Measurements from ENCODE around the gene ULBP2.

The ULBP2 gene, protein sequence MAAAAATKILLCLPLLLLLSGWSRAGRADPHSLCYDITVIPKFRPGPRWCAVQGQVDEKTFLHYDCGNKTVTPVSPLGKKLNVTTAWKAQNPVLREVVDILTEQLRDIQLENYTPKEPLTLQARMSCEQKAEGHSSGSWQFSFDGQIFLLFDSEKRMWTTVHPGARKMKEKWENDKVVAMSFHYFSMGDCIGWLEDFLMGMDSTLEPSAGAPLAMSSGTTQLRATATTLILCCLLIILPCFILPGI

DNA sequence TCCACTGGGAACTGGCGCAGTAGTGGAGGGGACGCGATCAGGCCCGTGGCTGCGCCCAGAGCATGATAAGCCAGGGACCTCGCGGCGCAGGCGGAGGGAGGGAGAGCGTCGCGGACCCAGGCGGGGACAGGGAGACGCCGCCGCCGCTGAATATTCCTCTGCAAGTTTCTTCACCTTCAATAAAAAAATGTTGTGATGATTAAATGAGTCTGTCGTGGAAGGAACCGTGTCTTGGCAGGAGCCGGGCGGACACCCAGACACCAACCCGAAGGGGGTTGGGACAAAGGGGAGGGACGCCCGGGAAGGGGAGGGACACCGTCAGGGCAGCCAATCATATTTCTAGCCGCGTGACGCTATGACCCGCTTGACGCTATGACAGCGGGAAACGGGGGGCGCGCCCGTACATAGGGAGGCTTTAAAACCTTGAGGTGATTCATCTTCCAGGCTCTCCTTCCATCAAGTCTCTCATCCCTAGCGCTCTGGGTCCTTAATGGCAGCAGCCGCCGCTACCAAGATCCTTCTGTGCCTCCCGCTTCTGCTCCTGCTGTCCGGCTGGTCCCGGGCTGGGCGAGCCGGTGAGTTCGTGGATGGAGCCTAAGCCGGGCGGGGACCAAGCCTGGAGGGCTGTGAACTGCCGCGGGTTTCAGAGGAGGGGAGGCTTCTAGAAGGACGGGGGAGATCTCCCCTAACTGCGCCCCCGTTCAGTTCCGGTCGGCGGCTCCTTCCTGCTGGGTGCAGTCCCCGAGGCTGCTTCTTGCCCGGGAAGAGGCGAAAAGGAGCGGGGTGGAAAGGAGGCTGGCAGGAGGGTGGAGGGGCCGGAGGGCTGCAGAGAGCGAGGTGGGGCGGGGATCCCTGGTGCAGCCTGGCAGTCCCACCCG, at the start of gene ULBP2:
Gene ULBP2 (plus strand): TSS at position 432 of the 878 bp plus-strand sequence. CDS start 59 bp downstream, at position 491.
- peak; percentile 70 to 86 for DNase-seq (ENCODE audit: low read depth in 2 of 2)

DNA sequence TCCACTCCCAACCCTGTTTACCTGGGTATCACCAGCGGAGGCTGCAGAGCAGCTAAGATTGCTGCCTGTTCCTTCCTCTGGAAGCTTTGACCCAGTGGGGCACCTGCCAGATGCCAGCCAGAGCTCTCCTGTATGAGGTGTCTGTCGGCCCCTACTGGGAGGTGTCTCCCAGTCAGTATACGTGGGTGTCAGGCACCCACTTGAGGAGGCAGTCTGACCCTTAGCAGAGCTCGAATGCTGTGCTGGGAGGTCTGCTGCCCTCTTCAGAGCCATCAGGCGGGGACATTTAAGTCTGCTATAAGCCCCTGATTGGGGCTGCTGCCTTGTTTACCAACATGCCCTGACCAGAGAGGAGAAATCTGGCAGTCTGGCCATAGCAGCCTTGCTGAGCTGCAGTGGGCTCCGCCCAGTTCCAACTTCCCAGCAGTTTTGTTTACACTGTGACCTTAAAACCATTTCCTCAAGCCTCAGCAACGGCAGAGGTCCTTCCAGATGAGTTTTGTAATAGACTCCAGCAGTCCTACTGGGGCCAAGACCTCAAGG, 46.7 kb upstream of the ULBP2 start:
- no peak for DNase-seq (ENCODE audit: low read depth in 2 of 2)

DNA sequence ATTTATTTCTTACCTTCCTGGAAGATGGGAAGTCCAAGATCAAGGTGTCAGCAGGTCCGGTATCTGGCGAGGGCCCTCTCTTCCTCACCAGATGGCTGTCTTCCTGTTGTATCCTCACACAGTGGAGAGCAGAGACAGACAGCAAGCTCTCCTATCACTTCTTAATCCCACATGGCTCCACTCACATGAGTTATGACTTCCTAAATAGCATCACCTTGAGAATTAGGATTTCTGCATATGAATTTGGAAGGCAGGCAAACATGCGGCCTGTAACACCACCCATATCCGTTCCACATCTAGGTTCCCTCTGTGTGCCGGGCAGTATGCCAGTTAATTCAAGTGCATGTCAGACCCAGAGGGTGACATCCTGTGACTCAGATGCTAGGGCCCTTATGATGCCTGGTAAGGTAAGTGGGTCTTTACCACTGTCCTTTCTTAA, 46.0 kb upstream of the ULBP2 start:
- DNase-seq (ENCODE audit: low read depth in 2 of 2): peak in 1 of 2 donors; percentile 4

- no peak for DNase-seq (ENCODE audit: low read depth in 2 of 2)
These were observed 45.3 kb upstream of the ULBP2 start for GRCh38 chr6:149896491-149896890.

DNA sequence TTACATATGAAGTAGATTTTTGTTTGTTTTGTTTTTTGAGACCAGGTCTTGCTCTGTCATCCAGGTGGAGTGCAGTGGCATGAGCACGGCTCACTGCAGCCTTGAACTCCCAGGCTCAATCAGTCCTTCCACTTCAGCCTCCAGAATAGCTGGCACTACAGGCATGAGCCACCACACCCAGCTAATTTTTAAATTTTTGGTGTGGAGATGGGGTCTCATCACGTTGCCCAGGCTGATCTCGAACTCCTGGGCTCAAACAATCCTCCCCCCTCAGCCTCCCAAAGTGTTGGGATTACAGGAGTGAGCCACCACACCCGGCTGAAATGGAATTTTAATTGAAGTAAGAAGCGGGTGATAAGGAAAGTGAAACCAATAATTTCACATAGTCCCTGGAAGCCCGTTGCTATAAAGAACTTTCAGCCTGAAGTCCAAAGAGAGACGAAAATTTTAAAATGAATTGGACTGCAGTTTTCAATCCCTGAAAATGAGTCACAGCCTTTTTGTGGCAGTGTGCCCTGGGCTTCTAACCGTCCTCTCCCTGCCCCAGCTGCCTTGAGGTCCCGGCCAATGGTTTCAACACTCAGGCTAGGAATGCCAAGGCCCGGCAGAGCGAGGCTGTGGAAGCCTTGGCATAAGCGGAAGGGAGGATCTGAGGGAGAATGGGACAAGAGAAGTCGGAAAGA, 44.7 kb upstream of the ULBP2 start:
- no peak for DNase-seq (ENCODE audit: low read depth in 2 of 2)

- no peak for DNase-seq (ENCODE audit: low read depth in 2 of 2)
These were observed 43.7 kb upstream of the ULBP2 start, which contains the start of gene RAET1E for GRCh38 chr6:149897855-149898744. RAET1E (minus strand) TSS chr6:149898113; CDS start chr6:149890901, 7,212 bp downstream.

DNA sequence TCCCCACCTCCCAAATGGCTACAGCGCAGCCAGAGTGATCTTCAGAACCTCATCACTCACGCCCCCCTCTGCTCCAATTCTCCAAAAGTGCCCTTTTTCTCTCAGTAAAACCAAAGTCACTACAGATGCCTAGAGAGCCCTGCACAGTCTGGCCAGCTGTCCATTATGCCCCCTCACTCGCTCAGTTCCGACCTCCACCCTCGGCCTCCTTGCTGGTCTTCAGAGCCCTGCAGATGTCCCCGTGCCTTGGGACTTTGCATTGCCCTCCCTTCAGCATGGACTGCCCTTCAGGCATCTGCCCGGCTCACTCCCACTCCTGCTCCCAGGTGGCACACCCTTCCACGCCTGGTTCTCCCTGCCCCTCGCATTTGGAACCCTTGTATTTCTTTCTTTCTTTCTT, 42.8 kb upstream of the ULBP2 start:
- no peak for DNase-seq (ENCODE audit: low read depth in 2 of 2)

- no peak for DNase-seq (ENCODE audit: low read depth in 2 of 2)
These were observed 42.3 kb upstream of the ULBP2 start for GRCh38 chr6:149899486-149899885.

GRCh38 chr6:149899926-149900619, 41.7 kb upstream of the ULBP2 start:
- no peak for DNase-seq (ENCODE audit: low read depth in 2 of 2)

- no peak for DNase-seq (ENCODE audit: low read depth in 2 of 2)
These were observed 41.0 kb upstream of the ULBP2 start for GRCh38 chr6:149900620-149901443.

DNA sequence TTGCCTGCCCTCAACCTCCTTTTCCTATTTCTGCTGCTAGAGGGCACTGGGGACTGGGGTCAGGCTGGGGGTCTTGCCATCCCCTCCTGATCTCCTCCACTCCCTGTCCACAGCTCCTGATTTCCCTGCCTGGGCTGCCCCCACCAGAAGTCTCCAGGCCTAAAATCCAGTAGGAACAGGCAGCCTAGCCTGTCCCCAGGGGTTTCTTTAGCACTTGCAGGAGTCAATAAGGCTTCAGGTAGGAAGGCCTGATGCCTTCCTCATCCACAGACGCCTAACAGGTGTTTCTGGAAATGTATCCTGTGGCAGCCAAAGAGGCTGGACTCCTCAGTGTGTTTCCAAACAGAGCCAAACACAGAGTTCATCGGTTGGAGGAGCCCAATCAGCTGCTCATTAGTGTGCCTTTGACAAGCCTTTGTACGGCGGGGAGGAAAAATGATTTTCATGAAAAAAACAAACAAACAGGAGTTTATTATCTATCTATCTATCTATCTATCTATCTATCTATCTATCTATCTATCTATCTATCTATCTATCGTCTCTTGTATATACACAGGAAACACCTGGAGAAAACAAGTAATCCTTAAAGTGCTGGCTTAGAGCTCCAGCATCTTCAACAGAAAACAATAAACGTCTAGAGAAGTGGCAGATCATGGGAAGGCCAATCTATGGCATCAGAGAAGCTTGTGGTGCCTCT, 40.2 kb upstream of the ULBP2 start:
- DNase-seq (ENCODE audit: low read depth in 2 of 2): no peak

DNA sequence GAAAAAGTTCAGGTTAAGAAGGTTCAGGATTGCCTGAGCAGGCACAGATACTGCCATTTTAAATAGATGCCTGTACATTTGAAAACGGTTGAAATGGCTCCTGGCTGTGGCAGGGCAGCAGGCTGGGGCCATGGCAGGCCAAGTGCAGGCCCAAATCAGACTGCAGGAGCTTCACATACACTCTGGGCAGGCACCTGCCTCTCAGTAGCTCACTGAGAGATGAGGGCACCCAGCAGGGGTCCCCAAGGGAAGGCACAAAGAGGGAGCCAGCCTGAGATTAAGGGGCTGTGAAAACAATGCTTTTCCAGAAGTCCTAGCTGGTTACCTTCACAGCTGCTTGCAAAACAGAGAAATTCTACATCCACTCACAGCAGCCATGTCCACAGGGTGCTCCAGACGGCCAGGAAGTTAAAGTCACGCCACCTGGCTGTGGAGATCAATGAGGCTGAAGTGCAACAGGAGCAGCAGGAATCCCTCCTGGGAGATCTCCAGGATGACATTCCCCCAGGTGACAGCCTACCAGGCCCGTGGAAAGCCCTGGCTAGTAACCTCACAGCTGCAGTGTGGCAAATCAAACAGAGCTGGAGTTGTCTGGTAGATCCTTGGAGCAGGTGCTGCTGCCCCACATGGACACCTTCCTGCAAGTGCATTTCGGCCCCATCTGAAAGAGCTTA, 37.7 kb upstream of the ULBP2 start:
- no peak for DNase-seq (ENCODE audit: low read depth in 2 of 2)

- no peak for DNase-seq (ENCODE audit: low read depth in 2 of 2)
These were observed 37.0 kb upstream of the ULBP2 start for GRCh38 chr6:149904661-149905370.

DNA sequence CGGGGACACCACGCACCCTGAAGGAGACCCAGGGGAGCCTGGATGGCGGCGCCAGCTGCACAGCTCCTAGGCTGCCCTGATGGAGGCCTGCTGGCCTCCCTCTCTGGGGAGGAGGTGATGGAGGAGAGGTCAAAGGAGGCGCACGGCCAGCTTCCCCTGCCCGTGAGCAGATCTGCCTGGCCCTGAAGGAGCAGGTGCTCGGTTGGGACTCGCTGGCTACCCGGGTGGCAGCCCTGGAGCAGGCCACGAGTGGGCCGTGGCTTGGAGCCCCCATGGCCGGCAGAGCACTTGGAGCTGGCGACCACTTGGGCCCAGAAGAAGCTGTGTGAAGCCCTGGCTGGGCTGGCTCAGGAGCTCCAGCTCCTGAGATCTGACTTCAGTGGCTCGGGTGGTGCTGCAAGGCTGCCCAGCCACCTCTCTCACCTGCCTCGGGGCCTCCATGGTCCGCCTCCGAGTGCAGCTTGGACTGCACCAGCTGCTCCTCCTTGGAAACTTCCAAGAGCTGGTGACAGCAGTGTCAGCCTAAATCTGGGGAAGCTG, 36.4 kb upstream of the ULBP2 start:
- no peak for DNase-seq (ENCODE audit: low read depth in 2 of 2)

- DNase-seq (ENCODE audit: low read depth in 2 of 2): no peak
These were observed 35.9 kb upstream of the ULBP2 start for GRCh38 chr6:149905911-149906371.

DNA sequence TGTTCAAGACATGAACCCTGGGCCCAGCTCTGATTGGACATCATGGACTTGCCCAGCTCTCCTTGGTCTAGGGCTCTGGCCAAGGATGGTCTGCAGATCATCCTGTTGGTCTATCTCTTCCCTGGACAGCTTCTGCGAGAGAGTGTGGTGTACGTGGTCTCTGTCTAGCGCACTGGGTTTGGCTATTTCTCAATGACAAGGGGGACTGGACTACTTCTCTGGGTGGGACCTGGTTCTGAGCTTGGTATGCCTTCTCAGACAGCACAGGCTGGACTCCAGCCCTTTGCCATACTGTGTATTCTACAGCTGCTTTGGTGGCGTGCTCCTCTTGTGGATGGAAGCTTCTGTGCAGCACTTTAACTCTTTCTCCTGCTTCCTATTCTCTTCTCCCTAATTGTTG, 35.4 kb upstream of the ULBP2 start:
- DNase-seq (ENCODE audit: low read depth in 2 of 2): no peak

DNA sequence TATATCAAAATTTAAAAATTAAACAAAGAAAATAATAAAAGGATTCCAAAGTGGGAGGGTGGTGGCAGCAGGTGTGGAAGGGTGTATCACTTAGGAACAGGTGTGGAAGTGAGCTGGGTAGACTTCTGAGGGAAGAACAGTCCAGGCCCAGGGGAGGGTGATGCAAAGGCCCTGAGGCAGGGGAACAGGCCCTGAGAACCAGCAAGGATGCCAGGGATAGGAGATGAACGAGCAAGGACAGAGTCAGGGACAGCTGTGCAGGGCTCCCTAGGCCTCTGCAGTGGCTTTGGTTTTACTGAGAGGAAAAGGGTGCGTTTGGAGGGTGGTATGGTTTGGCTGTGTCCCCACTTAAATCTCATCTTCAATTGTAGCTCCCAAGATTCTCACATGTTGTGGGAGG, 34.5 kb upstream of the ULBP2 start:
- no peak for DNase-seq (ENCODE audit: low read depth in 2 of 2)
